Kidney capillary endothelial cell (primary cell): ENCODE measurements around the gene CRB3.
A peak's percentile ranks its signal among the peaks of the same experiment; 100 is the strongest.
"Not testable (repeated sequence)": the region's sequence is repeated elsewhere in the genome, so short reads cannot be mapped to it uniquely, and the experiment has no call there.

Source experiments
- DNase-seq: peaks from one replicate; pipeline ENCODE4 v3.0.0-alpha.2; 2018; ENCODE audit warnings: low spot score

CRB3 gene, protein sequence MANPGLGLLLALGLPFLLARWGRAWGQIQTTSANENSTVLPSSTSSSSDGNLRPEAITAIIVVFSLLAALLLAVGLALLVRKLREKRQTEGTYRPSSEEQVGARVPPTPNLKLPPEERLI

DNA sequence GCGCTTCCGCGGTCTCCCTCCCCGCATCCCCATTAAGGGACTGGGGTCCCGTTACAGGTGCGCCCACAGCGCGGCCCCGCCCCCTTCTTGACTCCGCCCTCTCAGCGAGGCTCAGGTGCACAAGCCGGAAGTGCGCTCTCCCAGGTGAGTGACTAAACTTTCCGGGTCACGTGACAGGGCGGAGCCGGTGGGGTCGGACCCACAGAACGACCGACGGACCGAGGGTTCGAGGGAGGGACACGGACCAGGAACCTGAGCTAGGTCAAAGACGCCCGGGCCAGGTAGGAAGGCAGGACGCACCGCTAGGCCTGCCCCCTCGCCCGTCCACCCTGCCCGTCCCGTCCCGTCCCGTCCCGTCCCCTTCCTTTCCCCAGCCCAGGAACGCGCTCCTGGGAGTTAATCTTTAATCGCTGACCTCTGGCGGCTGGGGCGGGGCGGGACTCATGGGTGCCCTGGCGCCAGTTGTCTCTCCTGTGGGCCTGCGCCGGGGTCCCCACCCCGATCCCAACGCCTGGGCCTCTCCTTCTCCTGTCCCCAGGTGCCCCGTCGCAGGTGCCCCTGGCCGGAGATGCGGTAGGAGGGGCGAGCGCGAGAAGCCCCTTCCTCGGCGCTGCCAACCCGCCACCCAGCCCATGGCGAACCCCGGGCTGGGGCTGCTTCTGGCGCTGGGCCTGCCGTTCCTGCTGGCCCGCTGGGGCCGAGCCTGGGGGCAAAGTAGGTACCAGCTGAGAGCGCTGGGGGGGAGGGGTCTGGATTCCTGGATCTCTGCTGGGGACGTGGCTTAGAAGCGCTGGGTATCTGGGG lies at the start of gene CRB3:
Gene CRB3 (plus strand): TSS at position 202 of the 804 bp plus-strand sequence. CDS start 431 bp downstream, at position 633.
- no peak for DNase-seq

DNA sequence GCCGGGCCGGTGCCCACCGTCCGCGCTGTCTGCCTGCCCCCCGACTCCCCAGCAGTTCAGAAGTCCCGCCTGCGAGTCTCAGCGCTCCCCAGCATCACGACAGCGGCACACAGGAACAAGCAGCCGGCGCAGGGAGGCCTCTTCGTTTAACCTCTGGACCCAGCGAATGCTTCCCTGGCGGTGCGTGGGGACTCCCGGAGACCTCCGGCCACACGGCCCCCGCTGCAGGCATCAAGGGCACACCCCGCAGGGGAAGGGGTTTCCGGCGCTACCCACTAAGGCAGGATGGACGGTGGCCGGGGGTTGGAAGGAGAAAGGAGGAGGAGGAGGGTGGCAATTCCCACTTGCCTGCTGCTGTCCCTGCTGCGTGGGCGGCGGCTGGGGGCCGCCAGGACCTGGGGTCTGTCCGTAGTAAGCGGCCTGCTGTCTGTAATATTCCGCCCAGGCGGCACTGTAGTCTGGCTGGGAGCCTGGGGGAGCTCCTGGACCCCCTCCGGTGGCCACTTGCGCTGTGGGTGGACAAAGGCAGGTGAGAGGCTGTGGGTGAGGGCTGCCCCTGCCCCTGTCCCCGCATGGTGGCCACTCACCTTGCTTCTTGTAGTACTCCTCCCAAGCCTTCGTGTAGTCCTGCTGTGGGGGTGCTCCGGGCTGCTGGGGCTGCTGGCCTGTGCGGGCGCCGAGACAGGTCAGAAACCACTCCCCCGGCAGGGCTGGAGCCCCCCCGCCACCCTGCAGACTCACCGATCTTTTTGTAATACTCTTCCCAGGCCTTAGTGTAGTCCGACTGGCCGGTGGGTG lies 49.1 kb upstream of the CRB3 start:
- DNase-seq = no peak

DNA sequence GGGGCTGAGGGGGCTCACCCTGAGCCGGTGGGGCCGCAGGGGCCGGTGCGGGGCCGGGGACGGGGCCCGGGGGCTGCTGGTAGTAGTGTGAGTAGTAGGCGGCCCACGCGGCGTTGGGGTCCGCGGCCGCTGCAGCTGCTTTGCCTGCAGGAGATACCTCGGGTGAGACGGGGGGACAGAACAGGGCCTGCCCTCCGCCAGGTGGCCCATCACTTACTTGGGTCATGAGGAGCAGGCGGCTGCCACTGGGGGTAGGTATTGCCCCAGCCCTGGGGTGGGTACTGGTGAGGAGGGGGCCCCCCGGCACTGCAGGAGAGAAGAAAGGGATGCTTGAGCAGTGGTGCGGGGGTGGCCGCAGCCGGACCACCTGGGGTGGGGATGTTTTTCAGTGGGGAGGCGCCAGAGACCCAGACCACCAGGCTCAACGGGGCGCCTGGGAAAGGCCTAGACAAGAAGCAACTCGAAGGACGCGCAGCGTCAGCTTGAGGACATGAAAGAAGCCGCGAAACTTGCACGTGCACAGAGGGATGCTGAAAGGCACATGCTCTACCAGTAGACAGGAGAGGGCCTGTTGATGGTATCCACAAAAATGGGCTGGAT lies 48.4 kb upstream of the CRB3 start:
- no peak for DNase-seq

DNA sequence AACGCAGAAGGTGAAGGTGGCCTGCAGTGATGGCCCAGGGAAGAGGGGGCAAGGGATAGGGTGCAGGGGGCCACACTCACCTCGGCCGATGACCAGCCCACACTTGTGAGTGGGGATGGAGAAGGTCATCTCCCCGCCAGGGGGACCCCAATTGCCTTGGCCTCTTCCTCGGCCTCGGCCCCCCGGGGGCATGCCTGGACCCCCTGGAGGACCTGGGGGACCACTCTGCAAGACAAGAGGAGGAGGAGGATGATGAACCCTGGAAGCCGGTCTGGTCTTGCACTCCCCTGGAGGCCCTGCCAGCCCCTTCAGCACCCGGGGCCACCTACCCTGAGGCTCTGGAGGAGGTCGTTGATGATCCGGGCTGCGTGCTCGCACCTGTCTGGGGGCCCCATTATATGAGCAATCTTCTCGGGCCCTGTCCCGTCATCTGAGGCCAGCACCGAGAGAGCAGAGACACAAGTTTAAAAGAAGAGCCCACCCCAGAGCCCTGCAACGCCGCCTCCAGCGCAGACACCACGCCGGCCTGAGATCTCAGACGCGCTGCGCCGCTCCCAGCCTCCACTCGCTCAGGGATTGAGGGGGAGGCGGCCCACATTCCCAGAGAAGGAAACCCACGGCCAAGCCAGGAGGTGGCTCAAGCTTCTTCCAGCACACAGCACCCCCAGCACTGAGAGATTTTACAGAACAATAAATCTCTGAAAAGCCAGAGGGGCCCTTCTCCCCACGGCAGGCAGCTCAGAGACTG lies 47.2 kb upstream of the CRB3 start:
- DNase-seq = no peak

DNA sequence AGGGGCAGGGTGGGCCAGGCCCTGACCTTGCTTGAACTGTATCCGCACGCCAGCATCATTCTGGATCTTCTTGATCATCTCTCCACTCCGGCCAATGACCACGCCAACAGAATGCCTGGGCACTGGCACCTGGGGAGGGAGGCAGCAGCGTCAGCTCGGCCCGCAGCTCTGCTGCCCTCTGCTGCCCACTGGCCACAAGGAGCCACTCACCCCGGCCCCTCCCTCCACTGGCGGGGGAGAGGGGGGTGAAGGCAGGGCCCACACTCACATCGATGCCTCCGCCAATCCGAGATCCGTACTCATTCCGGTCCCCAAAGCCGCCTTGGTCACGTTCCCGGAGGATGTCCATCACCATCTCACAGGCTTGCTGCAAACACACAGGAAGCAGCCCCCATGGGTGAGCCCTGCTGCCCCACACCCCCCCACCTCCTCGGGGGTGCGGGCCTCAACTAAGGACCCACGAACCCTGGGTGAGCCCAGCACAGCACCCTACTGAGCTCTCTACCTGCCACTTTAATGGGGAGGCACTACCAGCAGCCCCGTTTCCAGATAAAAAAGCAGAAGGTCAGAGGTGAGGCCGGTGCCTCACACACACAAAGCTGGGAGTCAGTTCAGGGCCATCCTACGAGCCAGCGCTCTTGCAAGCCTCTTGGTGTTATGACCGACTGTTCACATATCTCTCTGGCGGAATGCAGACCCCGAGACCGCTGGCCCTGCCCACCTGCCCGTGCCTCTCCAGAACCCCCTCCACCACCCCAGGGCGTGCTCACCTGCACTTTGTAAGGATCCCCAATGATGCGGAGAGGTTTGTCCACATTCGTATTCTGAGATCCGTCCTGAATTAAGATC lies 46.1 kb upstream of the CRB3 start:
- DNase-seq = no peak

DNA sequence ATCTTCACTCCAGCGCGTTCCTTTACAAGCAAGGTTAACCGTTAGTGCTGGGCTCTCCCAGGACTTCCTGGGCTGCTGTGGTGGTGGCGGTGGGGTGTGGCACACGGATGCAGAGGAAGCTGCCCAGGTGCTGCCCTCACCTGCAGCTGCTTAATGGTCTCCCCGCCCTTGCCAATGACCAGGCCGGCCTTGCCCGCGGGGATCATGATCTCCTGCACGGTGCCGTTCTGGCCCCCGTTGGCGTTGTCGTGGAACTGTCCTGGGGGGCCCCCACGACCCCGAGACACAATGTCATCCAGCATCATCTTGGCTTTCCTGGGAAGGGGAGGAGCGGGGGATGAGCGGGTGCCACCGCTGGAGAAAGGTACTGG lies 45.5 kb upstream of the CRB3 start:
- no peak for DNase-seq

DNA sequence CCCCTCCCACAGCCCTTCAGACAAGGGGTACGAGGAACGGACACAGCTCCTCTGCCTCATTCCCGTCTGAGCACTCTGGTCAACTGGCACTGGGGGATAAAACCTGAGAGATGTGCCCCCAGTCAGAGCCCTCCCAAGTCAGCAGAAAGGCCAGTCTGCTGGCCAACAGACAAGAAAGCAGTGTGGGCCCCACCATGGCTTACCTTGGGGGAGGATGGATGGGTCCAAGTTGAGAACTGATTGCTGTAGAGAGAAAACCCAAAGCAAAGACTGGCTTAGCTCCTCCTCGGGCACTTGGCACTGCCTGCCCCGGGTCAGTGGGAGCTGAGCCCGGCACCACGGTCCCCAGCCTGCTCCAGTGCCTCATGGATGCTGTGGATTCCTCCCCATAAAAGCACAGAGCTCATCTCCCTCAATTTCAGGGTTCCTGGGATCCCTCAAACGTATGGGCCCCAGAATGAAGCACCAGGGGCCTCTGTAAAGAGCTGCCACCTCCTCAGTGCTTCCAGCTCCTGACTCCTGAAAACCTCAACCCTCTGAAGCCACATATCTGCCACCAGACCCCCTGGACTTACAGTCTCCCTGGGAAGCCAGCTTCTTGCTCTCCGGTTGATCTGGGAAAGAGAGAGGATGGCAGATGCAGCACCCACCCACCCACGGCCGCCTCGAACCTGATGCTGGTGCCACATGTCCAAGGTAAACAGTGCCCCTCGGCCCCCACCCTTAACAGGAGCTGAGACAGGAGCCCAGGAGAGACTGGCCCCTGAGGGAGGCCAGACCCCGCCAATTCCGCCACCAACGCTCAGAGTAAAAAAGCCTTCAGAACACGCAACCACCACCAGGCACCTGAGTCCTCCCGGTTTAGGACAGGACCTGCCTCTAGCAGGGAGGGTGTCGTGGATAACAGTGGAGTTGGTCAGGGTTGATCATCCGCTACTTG lies 42.7 kb upstream of the CRB3 start:
- DNase-seq = no peak

DNA sequence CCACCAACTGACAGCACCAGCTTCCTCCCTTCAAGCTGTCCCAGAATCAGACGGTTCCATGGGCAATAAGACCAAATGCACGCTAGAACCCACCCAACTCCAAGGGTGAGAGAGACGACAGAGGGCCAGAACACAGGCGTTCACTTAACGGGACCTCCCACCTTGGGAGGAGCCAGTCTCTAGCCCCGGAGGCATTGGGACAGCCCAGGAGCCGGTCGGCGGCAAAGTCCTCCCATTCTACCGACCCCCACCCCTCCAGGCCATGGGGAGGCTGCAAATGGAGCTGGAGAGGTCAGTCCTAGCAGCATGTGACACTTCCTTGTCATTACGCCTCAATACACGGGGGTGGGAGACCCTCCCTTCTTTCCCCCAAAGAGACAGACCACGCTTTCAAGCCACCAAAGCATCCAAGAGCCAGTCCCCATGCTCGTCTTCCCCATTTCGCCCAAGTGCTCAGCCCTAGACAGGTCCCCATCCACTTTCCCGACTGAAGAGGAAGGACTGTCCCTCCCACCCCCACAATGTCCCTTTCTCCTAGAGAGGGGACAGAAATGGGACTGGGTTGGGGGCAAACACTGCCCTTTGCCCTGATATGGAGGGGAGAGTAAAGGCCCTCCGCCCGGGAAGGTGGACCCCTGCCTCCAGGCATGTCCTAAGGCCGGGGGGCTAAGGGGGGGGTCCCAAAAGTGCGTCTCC lies 40.4 kb upstream of the CRB3 start:
- DNase-seq = peak; percentile 30

DNA sequence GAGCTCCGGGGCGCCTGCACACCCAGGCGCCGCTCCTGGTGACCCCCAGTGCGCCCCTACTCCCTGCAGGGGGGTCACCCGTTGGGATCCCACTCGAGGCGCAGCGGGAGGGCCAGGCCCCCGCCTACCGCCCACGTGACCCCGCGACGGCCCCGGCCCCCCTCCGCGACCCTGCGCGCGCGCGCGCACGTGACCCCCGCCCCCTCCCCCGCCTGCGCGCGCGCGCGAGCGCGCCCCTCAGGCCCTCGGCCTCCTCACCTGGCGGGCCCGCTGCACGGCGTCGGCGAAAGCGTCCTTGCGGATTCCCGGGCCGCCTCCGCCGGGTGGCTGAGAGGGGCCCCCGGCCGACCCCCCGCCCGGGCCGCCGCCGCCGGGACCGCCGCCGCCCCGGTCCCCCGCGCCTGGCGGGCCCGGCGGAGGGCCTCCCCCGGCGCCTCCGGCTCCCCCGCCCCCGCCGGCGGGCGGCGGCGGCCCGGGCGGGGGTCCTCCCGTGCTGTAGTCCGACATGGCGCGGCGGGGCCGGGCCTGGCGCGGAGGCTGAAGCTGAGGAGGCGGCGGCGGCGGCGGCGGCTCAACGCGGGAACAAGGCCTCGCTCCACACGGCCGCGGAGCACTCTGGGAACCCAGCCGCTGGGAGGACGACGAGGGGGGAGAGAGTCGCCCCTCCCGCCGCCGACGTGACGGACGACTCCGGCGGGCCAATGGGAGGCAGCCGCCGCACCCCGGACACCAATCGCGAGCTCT lies 39.7 kb upstream of the CRB3 start, which contains the start of gene KHSRP:
Gene KHSRP (minus strand): TSS at position 617 of the 744 bp plus-strand sequence. CDS start 110 bp downstream, at position 507.
- DNase-seq = no peak

DNA sequence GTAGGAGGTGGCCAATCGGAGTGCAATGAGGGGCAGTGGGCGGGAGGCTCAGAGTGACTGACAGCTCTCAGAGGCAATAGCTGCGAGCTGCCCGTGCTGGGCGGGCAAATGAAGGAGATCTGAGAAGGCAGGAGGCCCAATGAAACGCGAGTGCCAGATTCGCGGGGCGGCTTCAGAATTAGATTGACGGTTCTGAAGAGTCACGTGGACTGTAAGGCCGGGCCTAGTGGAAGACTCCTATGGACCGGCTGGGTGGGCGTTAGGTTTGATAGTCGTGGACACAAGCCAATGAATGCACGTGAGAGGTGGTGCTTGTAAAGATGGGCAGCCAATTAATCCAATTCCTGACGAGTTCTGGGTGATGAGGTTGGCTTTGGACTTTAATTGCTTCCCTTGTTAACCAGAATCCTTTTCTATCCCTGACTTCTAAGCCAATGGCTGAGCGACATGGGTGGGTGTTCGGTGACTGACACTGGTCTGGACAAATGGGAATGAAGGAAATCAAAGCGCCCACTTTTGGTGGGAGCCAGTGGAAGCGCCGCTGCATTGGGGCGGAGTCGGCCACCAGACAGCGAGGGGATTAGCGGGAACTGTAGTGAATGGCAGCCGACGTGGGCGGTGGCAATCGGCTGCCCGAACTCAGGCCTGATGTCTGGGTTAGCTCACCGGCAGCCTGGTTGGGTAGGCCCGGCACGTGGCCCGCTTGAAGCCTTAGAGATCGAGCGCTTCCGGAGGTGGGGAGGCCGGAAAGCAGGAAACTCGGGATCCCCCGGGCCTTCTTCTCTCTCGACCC lies 38.9 kb upstream of the CRB3 start:
- DNase-seq = peak; percentile 100

DNA sequence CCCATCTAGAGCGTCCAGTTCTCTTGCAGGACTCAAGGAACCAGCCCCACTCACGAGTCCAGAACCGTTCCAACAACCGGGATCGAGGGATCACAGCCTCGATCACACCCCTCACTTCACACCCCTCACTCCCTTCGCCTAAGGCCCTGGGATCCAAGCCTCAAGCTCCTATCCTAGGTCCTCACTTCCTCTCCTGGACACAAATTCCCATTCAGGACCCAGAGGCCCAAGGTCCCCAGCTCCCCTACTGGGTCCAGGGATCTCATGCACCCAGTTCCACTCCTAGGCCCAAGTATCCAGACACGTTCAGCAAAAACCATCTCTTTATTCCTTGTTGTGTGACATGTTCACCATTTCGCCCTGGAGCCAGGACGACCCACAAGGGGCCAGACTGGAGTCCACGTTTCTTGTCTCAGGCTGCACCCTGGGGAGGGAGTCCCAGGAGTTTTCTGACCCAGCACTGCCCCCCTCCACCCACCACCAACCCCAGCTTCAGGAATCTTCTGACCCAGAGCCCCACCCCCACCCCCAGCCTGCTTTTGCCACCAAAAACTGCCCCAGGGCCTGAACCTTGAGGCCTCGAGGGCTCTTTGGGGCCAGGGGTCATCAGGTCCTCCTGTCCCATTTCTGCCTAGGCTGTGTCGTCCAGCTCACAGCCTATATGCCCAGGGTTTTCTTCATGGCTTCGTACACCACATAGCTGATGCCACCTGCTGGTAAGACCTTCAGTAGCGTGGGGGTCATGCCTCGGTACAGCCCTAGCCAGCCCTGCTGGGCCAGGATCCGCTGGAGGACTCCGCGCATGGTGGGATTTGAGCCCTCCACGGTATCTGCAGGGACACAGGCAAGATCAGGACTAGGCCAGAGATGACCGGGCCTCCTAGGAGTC lies 38.1 kb upstream of the CRB3 start:
- DNase-seq = no peak

DNA sequence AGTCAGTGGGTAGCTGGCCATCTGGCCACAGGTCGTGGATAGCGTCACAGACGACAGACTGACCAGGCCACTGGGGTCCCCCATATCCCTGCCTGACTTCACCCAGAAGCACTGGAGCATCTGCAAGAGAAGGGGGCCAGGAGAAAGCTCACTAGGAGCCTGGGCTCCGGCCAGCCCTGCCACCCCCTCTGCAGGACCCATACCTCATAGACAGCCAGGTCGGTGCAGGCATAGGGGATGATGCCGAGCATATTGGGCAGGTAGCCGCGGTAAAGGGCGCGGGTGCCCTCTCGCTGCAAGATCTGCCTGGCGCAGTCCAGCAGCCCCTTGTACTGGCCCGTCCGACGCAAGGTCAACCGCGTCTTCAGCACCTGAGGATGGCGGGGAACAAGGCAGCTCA lies 36.9 kb upstream of the CRB3 start:
- no peak for DNase-seq

DNA sequence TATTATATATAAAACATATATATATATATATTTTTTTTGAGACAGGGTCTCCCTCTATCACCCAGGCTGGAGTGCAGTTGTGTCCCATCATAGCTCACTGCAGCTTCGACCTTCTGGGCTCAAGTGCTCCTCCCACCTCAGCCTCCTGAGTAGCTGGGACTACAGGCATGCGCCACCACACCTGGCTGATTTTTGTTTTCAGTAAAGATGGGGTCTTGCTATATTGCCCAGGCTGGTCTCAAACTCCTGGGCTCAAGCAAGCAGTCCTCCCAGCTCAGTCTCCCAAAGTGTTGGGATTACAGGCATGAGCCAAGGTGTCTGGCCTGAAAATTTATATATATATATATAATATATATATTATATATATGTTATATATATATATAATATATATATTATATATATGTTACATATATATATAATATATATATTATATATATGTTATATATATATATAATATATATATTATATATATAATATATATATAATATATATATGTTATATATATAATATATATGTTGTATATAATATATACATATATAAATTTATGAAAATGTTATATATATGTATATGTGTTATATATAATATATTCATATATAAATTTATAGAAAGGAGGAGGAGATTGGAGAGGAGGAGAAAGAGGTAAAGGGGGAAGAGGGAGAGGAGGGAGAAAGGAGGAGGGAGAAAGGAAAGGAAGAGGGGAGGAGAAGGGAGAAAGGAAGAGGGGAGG lies 35.2 kb upstream of the CRB3 start:
- not testable (repeated sequence) for DNase-seq

DNA sequence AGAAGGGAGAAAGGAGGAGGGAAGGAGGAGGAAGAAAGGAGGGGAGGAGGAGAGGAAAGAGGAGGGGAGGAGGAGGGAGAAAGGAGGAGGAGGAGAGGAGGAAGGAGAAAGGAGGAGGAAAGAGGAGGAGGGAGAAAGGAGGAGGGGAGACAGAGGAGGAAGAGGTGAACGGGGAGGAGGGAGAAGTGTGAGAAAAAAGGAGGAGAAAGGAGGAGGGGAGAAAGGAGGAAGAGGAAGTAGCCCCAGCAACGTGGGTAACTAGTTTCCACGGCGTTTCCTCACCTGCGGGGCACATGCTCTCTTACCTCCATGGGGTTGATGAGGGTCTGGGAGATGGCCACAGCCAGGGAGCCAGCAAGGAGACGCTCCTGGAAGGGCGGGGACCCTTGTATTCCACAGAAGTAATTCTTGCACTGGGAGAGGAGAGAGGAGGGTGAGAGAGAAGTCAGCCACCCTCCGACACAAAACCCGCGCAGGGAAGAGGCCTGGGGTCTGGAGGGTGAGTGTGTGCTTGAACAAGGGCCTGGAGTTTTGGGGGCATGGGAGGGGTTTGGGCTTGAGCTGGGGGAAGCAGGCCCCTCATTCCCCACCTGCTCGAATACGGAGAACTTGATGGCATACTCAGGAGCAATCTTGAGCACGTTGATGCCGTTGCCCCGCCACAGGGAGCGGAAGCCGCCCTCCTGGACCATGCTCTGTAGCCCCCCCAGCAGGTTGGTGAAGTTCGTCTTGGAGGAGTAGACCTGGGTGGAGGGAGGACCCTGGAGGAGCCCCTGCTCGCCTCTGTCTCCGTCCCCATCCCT lies 34.5 kb upstream of the CRB3 start:
- DNase-seq = no peak

DNA sequence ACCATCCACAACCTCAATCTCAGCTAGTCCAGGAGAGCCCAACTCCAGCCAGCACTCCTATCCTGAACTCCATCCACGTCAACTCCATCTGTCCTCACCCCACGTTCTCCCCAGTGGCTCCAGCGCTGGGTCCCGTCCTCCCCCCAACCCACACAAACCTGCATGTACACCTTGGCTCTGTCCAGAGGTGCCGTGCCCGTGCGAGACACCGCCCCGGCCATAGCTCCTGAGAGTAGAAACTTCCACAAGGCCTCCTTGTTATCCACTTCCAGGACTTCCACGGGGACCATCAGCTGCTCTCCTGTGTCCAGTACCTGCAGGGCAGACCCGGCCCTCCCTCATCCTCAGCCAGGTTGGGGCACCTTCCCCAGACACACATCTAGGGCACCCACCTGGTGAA lies 32.2 kb upstream of the CRB3 start:
- DNase-seq = no peak
